A673 (cell line): Measurements from ENCODE around the gene TLR8.

Experiments
- EZH2 ChIP-seq: fragments of 200-600 bp; sonication (generic); IDR thresholded peaks from 2 replicates; pipeline ENCODE4 v1.6.1; 2017; ENCODE audit warnings: borderline replicate concordance, low read depth, mild to moderate bottlenecking, mixed read lengths, antibody characterized with exemption, low read length; ENCODE audit not compliant: poor library complexity, severe bottlenecking
- TF ChIP-seq, protein P1 (sequence below): fragments of 300-800, 200-600 bp; sonication (generic); conservative IDR thresholded peaks from 2 replicates; pipeline ENCODE4 v1.5.1; 2017; ENCODE audit warnings: low read depth, mild to moderate bottlenecking, antibody characterized with exemption, low read length, moderate library complexity, mixed read lengths

DNA sequence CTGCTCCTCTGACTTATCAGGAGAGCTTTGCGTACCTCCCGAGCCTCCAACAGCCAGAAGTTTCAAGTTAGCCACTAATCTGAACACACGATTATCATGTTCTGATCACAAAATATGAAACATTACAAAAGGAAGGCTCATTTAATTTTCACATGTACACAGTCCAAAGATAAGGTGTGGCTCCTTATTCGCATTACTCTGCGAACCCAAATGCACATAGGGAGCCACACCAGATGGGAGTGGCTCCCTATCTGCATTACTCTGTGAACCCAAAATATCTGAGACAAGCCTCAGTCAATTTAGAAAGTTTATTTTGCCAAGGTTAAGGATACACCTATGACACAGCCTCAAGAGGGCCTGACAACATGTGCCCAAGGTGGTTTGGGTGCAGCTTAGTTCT, 28.4 kb downstream of the TLR8 start:
- TF ChIP-seq, protein P1, sequence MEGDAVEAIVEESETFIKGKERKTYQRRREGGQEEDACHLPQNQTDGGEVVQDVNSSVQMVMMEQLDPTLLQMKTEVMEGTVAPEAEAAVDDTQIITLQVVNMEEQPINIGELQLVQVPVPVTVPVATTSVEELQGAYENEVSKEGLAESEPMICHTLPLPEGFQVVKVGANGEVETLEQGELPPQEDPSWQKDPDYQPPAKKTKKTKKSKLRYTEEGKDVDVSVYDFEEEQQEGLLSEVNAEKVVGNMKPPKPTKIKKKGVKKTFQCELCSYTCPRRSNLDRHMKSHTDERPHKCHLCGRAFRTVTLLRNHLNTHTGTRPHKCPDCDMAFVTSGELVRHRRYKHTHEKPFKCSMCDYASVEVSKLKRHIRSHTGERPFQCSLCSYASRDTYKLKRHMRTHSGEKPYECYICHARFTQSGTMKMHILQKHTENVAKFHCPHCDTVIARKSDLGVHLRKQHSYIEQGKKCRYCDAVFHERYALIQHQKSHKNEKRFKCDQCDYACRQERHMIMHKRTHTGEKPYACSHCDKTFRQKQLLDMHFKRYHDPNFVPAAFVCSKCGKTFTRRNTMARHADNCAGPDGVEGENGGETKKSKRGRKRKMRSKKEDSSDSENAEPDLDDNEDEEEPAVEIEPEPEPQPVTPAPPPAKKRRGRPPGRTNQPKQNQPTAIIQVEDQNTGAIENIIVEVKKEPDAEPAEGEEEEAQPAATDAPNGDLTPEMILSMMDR = no peak
- TF ChIP-seq EZH2 = no peak
